Activated CD4-positive, alpha-beta T cell treated with anti-CD3 and anti-CD28 coated beads, Interleukin-10, Interleukin-2, amounts not matched to agents 100 ng/mL and 50 ng/mL, durations not matched to agents 16 hours and 8 hours (primary cell): Measurements from ENCODE around the gene COL4A6.
"Not testable (repeated sequence)": the region's sequence is repeated elsewhere in the genome, so short reads cannot be mapped to it uniquely, and the experiment has no call there.

Experiments used
- DNase-seq: peaks from one replicate; pipeline ENCODE4 v3.0.0-alpha.2; 2020

Gene COL4A6

DNA sequence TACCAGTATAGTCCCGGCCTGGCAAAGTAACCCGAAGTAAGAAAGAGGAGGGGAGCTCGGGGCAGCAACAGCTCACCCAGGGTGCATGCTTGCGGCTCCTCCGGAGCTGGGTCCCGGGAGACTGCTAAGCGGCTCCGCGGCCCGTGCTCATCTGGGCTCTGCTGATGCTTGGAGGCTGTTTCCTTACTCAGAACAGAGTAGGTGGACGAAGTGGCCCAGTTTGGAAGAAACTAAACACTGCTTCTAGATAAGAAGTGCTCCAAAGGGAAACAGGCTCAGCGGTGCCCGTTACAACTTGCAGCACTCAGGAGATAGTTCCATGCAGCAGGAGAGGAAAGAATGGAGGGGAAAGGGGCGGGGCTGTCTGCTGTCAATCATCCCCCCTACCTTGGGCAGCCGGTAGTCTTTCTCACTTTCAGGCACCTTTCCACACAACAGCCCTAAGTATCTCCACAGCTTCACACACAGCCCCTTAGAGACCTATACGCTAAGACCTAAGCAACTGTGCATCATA is at the start of gene COL4A6:
Gene COL4A6 (minus strand): TSS at position 313 of the 514 bp plus-strand sequence. CDS start 226 bp downstream, at position 87.
- no peak for DNase-seq

DNA sequence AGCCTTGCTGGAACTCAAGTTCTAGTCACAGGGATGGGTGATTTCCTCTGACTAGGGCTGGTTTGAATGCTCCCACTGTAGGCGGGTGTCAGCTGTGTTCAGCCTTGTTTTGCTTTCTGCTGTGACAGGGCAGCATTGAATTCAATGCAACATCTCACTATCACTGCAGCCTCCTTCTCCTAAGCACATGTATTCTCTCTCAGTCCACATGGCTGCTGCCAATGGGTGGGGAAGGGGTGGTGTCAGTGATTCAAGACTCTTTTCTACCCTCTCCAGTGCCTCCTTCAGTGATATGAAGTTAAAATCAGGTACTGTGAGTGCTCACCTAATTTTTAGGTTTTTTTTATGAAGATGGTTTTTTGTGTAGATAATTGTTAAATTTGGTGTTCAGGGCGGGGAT is 47.7 kb upstream of the COL4A6 start:
- no peak for DNase-seq

GRCh38 chrX:108484251-108484650 is 46.0 kb upstream of the COL4A6 start:
- DNase-seq, result no peak

DNA sequence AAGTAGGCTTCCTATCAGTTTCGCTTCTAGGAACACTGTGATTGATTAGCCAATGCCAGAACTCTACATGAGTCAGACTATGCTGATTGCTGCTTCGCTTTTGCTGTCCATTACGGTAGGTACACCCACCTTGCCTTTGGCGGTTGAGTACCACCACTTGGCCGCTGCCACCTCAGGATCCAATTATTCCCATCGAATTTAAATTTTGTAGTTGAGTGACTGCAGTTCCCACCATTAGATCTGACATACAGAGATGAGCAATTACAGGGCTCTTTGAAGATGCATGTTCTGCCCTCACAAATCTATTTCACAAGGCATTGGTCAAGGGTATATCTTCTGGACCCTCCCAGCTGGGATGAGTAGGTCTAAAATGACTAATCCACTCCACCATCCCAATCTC is 43.3 kb upstream of the COL4A6 start:
- DNase-seq, result not testable (repeated sequence)

GRCh38 chrX:108473979-108474378 is 35.8 kb upstream of the COL4A6 start:
- DNase-seq, result no peak

GRCh38 chrX:108468486-108468885 is 30.3 kb upstream of the COL4A6 start:
- DNase-seq, result no peak

- no peak for DNase-seq
Measured at GRCh38 chrX:108464604-108465003, 26.4 kb upstream of the COL4A6 start.

DNA sequence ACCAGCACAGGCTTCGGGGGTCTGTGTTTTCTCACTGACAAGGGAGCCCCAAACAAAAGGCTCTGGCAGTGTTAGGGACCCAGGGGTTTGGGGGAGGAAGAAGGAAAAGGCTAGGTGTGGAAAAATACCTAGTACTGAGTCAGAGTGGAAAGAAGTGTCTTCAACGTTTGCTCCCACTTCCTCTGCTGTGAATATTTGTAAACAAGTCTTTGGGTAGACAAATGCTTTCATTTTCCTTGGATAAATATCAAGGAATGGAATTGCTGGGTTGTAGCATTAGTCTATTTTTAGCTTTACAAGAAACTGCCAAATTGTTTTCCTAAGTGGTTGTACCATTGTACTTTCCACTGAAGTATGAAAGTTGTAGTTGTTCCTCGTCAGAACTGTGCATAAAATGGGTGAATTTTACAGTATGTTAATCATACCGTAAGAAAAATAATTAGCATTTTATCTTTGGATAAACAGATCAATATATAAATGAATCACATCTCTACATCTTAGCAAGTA is 18.8 kb upstream of the COL4A6 start:
- no peak for DNase-seq

- no peak for DNase-seq
Measured at GRCh38 chrX:108453841-108454240, 15.6 kb upstream of the COL4A6 start.

- DNase-seq, result no peak
Measured at GRCh38 chrX:108447303-108447702, 9.1 kb upstream of the COL4A6 start.

GRCh38 chrX:108442901-108443464 is 4.8 kb upstream of the COL4A6 start:
- no peak for DNase-seq

GRCh38 chrX:108439961-108440696 is 1.9 kb upstream of the COL4A6 start:
- DNase-seq, result no peak

- no peak for DNase-seq
Measured at GRCh38 chrX:108439426-108439942, 1.3 kb upstream of the COL4A6 start, which contains the start of gene COL4A5. TSS of gene COL4A5 (plus strand) at chrX:108439838. CDS start at chrX:108440126, 288 bp downstream.

GRCh38 chrX:108437349-108438109 is 693 bp downstream of the COL4A6 start:
- no peak for DNase-seq

DNA sequence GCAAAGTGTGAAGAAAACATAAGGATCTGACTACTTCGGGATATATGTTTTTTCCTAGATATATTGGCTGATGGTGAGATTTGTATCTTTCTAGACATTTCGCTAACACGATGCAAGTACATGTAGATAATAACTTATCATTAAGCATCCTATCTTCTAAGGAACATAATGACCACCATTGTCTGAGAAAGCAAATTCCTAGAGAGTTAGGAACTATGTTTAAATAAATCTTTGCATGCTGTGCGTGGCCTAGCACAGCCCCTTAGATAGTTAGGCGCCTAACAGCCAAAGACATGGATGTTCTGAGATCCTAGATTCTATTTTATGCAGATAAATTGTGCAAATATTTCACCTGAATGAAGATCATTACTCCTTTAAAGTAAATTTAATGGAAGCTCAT is 3.0 kb downstream of the COL4A6 start:
- no peak for DNase-seq

GRCh38 chrX:108426262-108426661 is 12.0 kb downstream of the COL4A6 start:
- DNase-seq, result no peak

GRCh38 chrX:108420481-108420880 is 17.7 kb downstream of the COL4A6 start:
- no peak for DNase-seq

- no peak for DNase-seq
Measured at GRCh38 chrX:108419401-108419800, 18.8 kb downstream of the COL4A6 start.

DNA sequence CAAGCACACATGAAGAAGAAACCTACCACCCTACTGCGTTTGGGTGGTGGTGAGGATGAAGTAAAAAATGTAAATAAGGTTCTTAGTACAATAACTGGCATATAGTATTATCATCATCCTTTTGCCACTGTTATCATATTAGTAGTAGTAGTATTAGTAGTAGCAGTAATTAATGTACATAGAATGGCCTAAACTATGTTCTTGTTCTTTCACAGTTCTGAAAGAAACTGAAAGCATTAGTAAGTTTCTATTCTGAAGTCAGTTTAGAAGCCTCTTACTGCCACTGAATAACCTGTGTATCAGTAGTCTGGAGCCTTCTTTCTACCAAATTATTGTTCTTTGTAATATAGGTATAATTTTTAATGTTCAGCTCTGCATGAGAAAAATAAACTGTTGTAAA is 21.0 kb downstream of the COL4A6 start:
- no peak for DNase-seq

DNA sequence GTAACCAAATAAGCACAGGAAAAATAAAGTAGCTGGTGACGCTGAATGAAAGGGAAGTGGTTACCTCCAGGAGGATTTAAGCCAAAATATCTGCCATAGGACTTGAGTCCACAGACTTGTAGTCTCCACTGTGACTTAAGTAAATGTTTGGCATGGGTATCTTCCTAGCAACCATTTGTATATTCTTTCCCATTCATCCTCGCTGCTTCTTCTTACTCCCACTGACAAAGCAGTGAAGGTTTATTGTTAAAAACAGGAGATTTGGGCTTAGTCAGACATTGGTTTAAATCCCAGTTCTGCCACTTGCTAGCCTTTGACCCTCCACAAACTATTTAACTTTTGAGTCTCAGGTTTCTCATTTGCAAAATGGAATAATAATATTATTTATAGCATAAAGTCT is 22.3 kb downstream of the COL4A6 start:
- DNase-seq, result no peak

- DNase-seq, result no peak
Measured at GRCh38 chrX:108415146-108415545, 23.1 kb downstream of the COL4A6 start.

DNA sequence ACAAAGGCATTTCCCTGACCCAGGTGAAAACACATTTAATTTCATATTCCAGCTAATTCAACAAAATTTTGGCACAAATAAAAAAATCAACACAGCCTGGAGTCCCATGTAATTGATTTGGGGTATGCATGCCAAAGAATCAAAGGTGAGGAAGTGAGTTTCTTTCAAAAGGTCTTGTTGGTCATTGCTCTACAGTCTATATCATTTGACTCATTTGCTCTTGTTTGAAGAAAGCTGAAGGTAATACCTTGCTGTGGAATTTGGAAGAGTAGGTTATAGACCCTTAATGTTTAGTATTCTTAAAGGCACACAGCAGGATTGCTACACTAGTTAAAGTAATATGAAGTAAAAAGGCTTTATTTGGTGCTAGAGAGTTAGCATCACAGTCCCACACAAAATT is 25.4 kb downstream of the COL4A6 start:
- DNase-seq, result no peak
